Adrenal gland (tissue), 5 donors: ENCODE data around the gene NAIP.

Source experiments
- CTCF ChIP-seq, 6 experiments: fragments of 450-650 bp in 4 of 6; fragments of 200-600 bp in 2 of 6; sonication (generic) in 1 of 6; IDR thresholded peaks; 1 replicate in 5 of 6; 2 replicates in 1 of 6; pipeline versions ENCODE4 v1.5.1 to v1.8.0; 2016 to 2021; ENCODE audit warnings: antibody characterized with exemption in 6 of 6, mild to moderate bottlenecking in 2 of 6, moderate library complexity in 1 of 6
- POLR2A ChIP-seq, 2 donors: fragments of 450-650 bp; IDR thresholded peaks; one replicate each; pipeline ENCODE4 v1.6.1; 2017; ENCODE audit warnings: antibody characterized with exemption in 2 of 2, mild to moderate bottlenecking in 2 of 2, moderate library complexity in 1 of 2
- donor health status: DM: no; HTN: no; CAD: no.

GRCh38 chr5:71011194-71011792 lies 13.8 kb downstream of the NAIP start:
- no peak for TF ChIP-seq POLR2A (IDR thresholded peaks at IDR 0.05)
- TF ChIP-seq CTCF (IDR thresholded peaks at IDR 0.05) = no peak
